Measurements from ENCODE around the gene NRG2.

The NRG2 gene

DNA sequence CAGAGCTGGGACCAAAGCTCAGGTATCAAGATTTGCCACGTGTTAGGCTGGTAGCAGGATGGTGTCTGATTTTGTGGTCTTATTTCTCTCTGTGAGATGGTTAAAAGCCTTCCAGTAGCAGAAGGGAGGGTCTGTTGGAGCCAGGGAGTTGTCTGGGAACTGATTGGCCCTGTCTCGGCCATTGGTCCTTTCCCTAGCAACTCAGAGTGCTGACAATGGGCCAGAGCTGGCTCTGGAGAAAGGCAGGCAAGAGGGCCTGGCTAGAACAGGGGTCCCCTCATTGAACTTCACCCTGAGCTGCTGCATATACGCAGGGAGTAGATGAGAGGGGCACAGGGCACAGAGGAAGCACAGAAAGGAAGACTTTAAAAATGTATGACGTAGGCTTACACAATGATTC lies 154.7 kb downstream of the NRG2 start (continued):
- TF ChIP-seq RARB (CRISPR knock-in tag; IDR thresholded peaks at IDR 0.05), result no peak

GRCh38 chr5:139886213-139886612 lies 156.9 kb downstream of the NRG2 start:
- ATAC-seq, result no peak
- TF ChIP-seq TCF4 (CRISPR knock-in tag; IDR thresholded peaks at IDR 0.05; ENCODE audit: borderline replicate concordance) (no peak), ISL1 (CRISPR knock-in tag; IDR thresholded peaks at IDR 0.05) (no peak), BACH2 (CRISPR knock-in tag; IDR thresholded peaks at IDR 0.05; ENCODE audit: borderline replicate concordance) (no peak), TSHZ2 (CRISPR knock-in tag; IDR thresholded peaks at IDR 0.05) (no peak), ZNF565 (CRISPR knock-in tag; conservative IDR thresholded peaks at IDR 0.05; ENCODE audit: low read depth) (no peak)

- ATAC-seq, result no peak
- TF ChIP-seq ZNF8 (CRISPR knock-in tag; IDR thresholded peaks at IDR 0.05), result no peak
- TF ChIP-seq TCF4 (CRISPR knock-in tag; IDR thresholded peaks at IDR 0.05; ENCODE audit: borderline replicate concordance), result no peak
- no peak for TF ChIP-seq CSRNP3 (CRISPR knock-in tag; IDR thresholded peaks at IDR 0.05)
- TF ChIP-seq ESRRG (CRISPR knock-in tag; IDR thresholded peaks at IDR 0.05), result no peak
- no peak for TF ChIP-seq TOX (CRISPR knock-in tag; IDR thresholded peaks at IDR 0.05; ENCODE audit: borderline replicate concordance)
- TF ChIP-seq ISL1 (CRISPR knock-in tag; IDR thresholded peaks at IDR 0.05), result no peak
- TF ChIP-seq PPARA (CRISPR knock-in tag; IDR thresholded peaks at IDR 0.05; ENCODE audit: borderline replicate concordance), result no peak
- TF ChIP-seq GLIS3 (CRISPR knock-in tag; IDR thresholded peaks at IDR 0.05), result no peak
- TF ChIP-seq ZNF70 (CRISPR knock-in tag; IDR thresholded peaks at IDR 0.05), result no peak
- TF ChIP-seq, protein P1, sequence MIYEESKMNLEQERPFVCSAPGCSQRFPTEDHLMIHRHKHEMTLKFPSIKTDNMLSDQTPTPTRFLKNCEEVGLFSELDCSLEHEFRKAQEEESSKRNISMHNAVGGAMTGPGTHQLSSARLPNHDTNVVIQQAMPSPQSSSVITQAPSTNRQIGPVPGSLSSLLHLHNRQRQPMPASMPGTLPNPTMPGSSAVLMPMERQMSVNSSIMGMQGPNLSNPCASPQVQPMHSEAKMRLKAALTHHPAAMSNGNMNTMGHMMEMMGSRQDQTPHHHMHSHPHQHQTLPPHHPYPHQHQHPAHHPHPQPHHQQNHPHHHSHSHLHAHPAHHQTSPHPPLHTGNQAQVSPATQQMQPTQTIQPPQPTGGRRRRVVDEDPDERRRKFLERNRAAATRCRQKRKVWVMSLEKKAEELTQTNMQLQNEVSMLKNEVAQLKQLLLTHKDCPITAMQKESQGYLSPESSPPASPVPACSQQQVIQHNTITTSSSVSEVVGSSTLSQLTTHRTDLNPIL (CRISPR knock-in tag; IDR thresholded peaks at IDR 0.05; ENCODE audit: low read depth), result no peak
- TF ChIP-seq SNAI2 (CRISPR knock-in tag; IDR thresholded peaks at IDR 0.05), result no peak
- no peak for TF ChIP-seq ZNF565 (CRISPR knock-in tag; conservative IDR thresholded peaks at IDR 0.05; ENCODE audit: low read depth)
- TF ChIP-seq OSR1 (CRISPR knock-in tag; IDR thresholded peaks at IDR 0.05), result no peak
- no peak for TF ChIP-seq RARB (CRISPR knock-in tag; IDR thresholded peaks at IDR 0.05)
- TF ChIP-seq CSDC2 (CRISPR knock-in tag; IDR thresholded peaks at IDR 0.05), result no peak
- TF ChIP-seq, protein P2, sequence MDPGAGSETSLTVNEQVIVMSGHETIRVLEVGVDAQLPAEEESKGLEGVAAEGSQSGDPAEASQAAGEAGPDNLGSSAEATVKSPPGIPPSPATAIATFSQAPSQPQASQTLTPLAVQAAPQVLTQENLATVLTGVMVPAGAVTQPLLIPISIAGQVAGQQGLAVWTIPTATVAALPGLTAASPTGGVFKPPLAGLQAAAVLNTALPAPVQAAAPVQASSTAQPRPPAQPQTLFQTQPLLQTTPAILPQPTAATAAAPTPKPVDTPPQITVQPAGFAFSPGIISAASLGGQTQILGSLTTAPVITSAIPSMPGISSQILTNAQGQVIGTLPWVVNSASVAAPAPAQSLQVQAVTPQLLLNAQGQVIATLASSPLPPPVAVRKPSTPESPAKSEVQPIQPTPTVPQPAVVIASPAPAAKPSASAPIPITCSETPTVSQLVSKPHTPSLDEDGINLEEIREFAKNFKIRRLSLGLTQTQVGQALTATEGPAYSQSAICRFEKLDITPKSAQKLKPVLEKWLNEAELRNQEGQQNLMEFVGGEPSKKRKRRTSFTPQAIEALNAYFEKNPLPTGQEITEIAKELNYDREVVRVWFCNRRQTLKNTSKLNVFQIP (CRISPR knock-in tag; IDR thresholded peaks at IDR 0.05; ENCODE audit: borderline replicate concordance, low read depth), result no peak
- no peak for TF ChIP-seq ZC3H10 (CRISPR knock-in tag; IDR thresholded peaks at IDR 0.05)
- no peak for TF ChIP-seq ARNTL (CRISPR knock-in tag; IDR thresholded peaks at IDR 0.05; ENCODE audit: borderline replicate concordance, low read depth)
- no peak for TF ChIP-seq ZFP3 (CRISPR knock-in tag; IDR thresholded peaks at IDR 0.05)
Measured at GRCh38 chr5:139885857-139886208, 157.3 kb downstream of the NRG2 start.

GRCh38 chr5:139885172-139885856 lies 157.8 kb downstream of the NRG2 start:
- ATAC-seq, result no peak
- TF ChIP-seq ZC3H10 (CRISPR knock-in tag; IDR thresholded peaks at IDR 0.05) (no peak), BACH2 (CRISPR knock-in tag; IDR thresholded peaks at IDR 0.05; ENCODE audit: borderline replicate concordance) (no peak), ZNF70 (CRISPR knock-in tag; IDR thresholded peaks at IDR 0.05) (no peak), PATZ1 (CRISPR knock-in tag; IDR thresholded peaks at IDR 0.05; ENCODE audit: borderline replicate concordance) (no peak), TOX (CRISPR knock-in tag; IDR thresholded peaks at IDR 0.05; ENCODE audit: borderline replicate concordance) (no peak), ARNTL (CRISPR knock-in tag; IDR thresholded peaks at IDR 0.05; ENCODE audit: borderline replicate concordance, low read depth) (no peak)
- TF ChIP-seq, protein P2 (CRISPR knock-in tag; IDR thresholded peaks at IDR 0.05; ENCODE audit: borderline replicate concordance, low read depth), result no peak
